ENCODE measurements around the gene AVP. TPM values are rescaled to one million over a fixed set of nuclear protein-coding genes. Genes with fewer than 3 reads are reported as not detected.

The AVP gene
- total and polyA plus RNA-seq, 2 donors (not counting 3 experiments of a cell fraction or from before 2014, with no cell fraction given): not detected

GRCh38 chr20:3106658-3107463, 22.3 kb upstream of the AVP start:
- Histone ChIP-seq H3K9ac (replicated peaks; ENCODE audit: extremely low read depth, insufficient read depth, low read length) (no peak overlapping the region), H3K36me3 (ENCODE audit: control insufficient read depth in 2 of 2, extremely low read depth in 1 of 2, insufficient read depth in 2 of 2, low read length in 2 of 2) (peaks cover 0 to 7% of the 10 kb centered on the region in 2 experiments), H3K27me3 (ENCODE audit: control insufficient read depth in 2 of 2, insufficient read depth in 2 of 2, low read length in 2 of 2) (no peaks in the 10 kb centered on the region), H3K4me2 (ENCODE audit: insufficient read depth, low read length) (no peak overlapping the region), H3K79me2 (ENCODE audit: control insufficient read depth, insufficient read depth, low read length) (no peaks in the 10 kb centered on the region), H3K4me1 (ENCODE audit: control insufficient read depth, extremely low read depth, insufficient read depth, low read length) (no peaks in the 10 kb centered on the region), H3K9me3 (replicated peaks; ENCODE audit: control insufficient read depth, insufficient read depth, low read length) (no peaks in the 10 kb centered on the region), H2AFZ (ENCODE audit: low read depth, low read length) (no peak overlapping the region), H3K4me3 (replicated peaks in 1 of 3; ENCODE audit: insufficient read depth in 1 of 3, low read depth in 1 of 3, low read length in 3 of 3) (no peak overlapping the region), H3K9me1 (replicated peaks; ENCODE audit: control insufficient read depth, extremely low read depth, insufficient read depth, low read length) (no peaks in the 10 kb centered on the region), H4K20me1 (replicated peaks; ENCODE audit: control insufficient read depth, extremely low read depth, insufficient read depth, low read length) (no peaks in the 10 kb centered on the region), H3K27ac (ENCODE audit: insufficient read depth, low read depth, low read length) (no peak overlapping the region)
- CTCF ChIA-PET: no interaction called here
- no TSS peak for BruUV-seq (replicated peaks)
- no peak for DNase-seq (ENCODE audit: low read depth, low spot score)
- POLR2A ChIA-PET: no interaction called here
- TF ChIP-seq MAX (IDR thresholded peaks at IDR 0.05; ENCODE audit: insufficient read depth, insufficient read length) (no peak), GATA2 (IDR thresholded peaks at IDR 0.05; ENCODE audit: insufficient read depth, insufficient read length, low read depth, low read length) (no peak), EZH2 (IDR thresholded peaks at IDR 0.05; ENCODE audit: borderline replicate concordance, low read depth, low read length, severe bottlenecking) (no peak), POLR2AphosphoS5 (IDR thresholded peaks at IDR 0.05; ENCODE audit: insufficient read depth, low read depth, low read length) (no peak), FOS (IDR thresholded peaks at IDR 0.05; ENCODE audit: borderline replicate concordance, insufficient read depth, low read length) (no peak), CTCF (IDR thresholded peaks at IDR 0.05; ENCODE audit: extremely low read depth in 1 of 2, insufficient read depth in 1 of 2, low read depth in 1 of 2, low read length in 2 of 2) (no peak), MYC (IDR thresholded peaks at IDR 0.05; ENCODE audit: low read depth, low read length) (no peak), JUN (IDR thresholded peaks at IDR 0.05; ENCODE audit: borderline replicate concordance, insufficient read depth, insufficient read length, low read depth) (no peak), POLR2A (IDR thresholded peaks at IDR 0.05; ENCODE audit: low read depth, low read length) (no peak)
- no peak for FAIRE-seq
- dilution Hi-C loops (cut with MboI; ENCODE audit: extremely low pct_ligation_motif_present, low sequenced_read_pairs): no loop called here
- intact Hi-C loops (cut with micrococcal nuclease): no loop called here
